ENCODE results near the gene SYNE4.

GRCh38 chr19:36041831-36042230, 33.2 kb upstream of the SYNE4 start:
- TF ChIP-seq CTCF (tag by site-specific recombination; IDR thresholded peaks at IDR 0.05) (no peak), ZNF768 (tag by site-specific recombination; IDR thresholded peaks at IDR 0.05) (no peak), ZNF140 (tag by site-specific recombination; IDR thresholded peaks at IDR 0.05) (no peak), ZNF2 (tag by site-specific recombination; IDR thresholded peaks at IDR 0.05) (no peak), TSHZ1 (tag by site-specific recombination; IDR thresholded peaks at IDR 0.05; ENCODE audit: borderline replicate concordance) (no peak)

Measured in HEK293 (cell line).